ENCODE measurements around the gene CDC42EP4.
"Not testable (repeated sequence)": the region's sequence is repeated elsewhere in the genome, so short reads cannot be mapped to it uniquely, and the experiment has no call there.

CDC42EP4 gene

GRCh38 chr17:73338566-73339197 lies 26.9 kb upstream of the CDC42EP4 start:
- no peak overlapping the region for H3K4me3 ChIP-seq (ENCODE audit: control insufficient read depth, low read depth, low read length)
- no peak for TF ChIP-seq CTCF (IDR thresholded peaks at IDR 0.05; ENCODE audit: control insufficient read depth, insufficient read depth, low read depth, low read length, missing control alignments)
- DNase-seq (ENCODE audit: low read depth): no peak

- no peak for TF ChIP-seq CTCF (IDR thresholded peaks at IDR 0.05; ENCODE audit: control insufficient read depth, insufficient read depth, low read depth, low read length, missing control alignments)
- DNase-seq (ENCODE audit: low read depth): no peak
- no peak overlapping the region for H3K4me3 ChIP-seq (ENCODE audit: control insufficient read depth, low read depth, low read length)
These were observed 26.3 kb upstream of the CDC42EP4 start for GRCh38 chr17:73338050-73338521.

- no peak for DNase-seq (ENCODE audit: low read depth)
- no peak overlapping the region for H3K4me3 ChIP-seq (ENCODE audit: control insufficient read depth, low read depth, low read length)
- TF ChIP-seq CTCF (IDR thresholded peaks at IDR 0.05; ENCODE audit: control insufficient read depth, insufficient read depth, low read depth, low read length, missing control alignments): no peak
These were observed 25.5 kb upstream of the CDC42EP4 start for GRCh38 chr17:73337330-73337710.

GRCh38 chr17:73336408-73337329 lies 24.9 kb upstream of the CDC42EP4 start:
- H3K4me3 ChIP-seq (ENCODE audit: control insufficient read depth, low read depth, low read length): no peak overlapping the region
- DNase-seq (ENCODE audit: low read depth): no peak
- no peak for TF ChIP-seq CTCF (IDR thresholded peaks at IDR 0.05; ENCODE audit: control insufficient read depth, insufficient read depth, low read depth, low read length, missing control alignments)

GRCh38 chr17:73335591-73336407 lies 24.0 kb upstream of the CDC42EP4 start:
- H3K4me3 ChIP-seq (ENCODE audit: control insufficient read depth, low read depth, low read length): no peak overlapping the region
- no peak for TF ChIP-seq CTCF (IDR thresholded peaks at IDR 0.05; ENCODE audit: control insufficient read depth, insufficient read depth, low read depth, low read length, missing control alignments)
- DNase-seq (ENCODE audit: low read depth): no peak

GRCh38 chr17:73334771-73335513 lies 23.1 kb upstream of the CDC42EP4 start:
- no peak overlapping the region for H3K4me3 ChIP-seq (ENCODE audit: control insufficient read depth, low read depth, low read length)
- TF ChIP-seq CTCF (IDR thresholded peaks at IDR 0.05; ENCODE audit: control insufficient read depth, insufficient read depth, low read depth, low read length, missing control alignments): no peak
- no peak for DNase-seq (ENCODE audit: low read depth)

GRCh38 chr17:73333445-73333844 lies 21.6 kb upstream of the CDC42EP4 start:
- not testable (repeated sequence) for H3K4me3 ChIP-seq (ENCODE audit: control insufficient read depth, low read depth, low read length)

More at GRCh38 chr17:73333445-73333844, 21.6 kb upstream of the CDC42EP4 start:
- DNase-seq (ENCODE audit: low read depth): peak; percentile 76
